HFFc6 (cell line): ENCODE results near the gene C3AR1. TPM values are rescaled to one million over a fixed set of nuclear protein-coding genes. Genes with fewer than 3 reads are reported as not detected.
"Not testable (repeated sequence)": the region's sequence is repeated elsewhere in the genome, so short reads cannot be mapped to it uniquely, and the experiment has no call there.

Experiments
- DNase-seq: peaks from one replicate; pipeline ENCODE4 v3.0.0-alpha.2; 2018
- H3K27ac Mint-ChIP-seq: 2 replicates; pipeline ENCODE4 v1.8.0; 2020; ENCODE audit warnings: mild to moderate bottlenecking, mixed read lengths
- H3K27me3 Mint-ChIP-seq: 2 replicates; pipeline ENCODE4 v1.8.0; 2021; ENCODE audit warnings: mild to moderate bottlenecking, moderate library complexity, mixed read lengths; ENCODE audit not compliant: insufficient read depth
- H3K36me3 Mint-ChIP-seq: 2 replicates; pipeline ENCODE4 v1.8.0; 2021; ENCODE audit warnings: low read depth, mixed read lengths
- H3K4me1 Mint-ChIP-seq: 2 replicates; pipeline ENCODE4 v1.8.0; 2020; ENCODE audit warnings: low read depth, mixed read lengths
- H3K4me3 Mint-ChIP-seq: 2 replicates; pipeline ENCODE4 v1.8.0; 2020; ENCODE audit warnings: mild to moderate bottlenecking, moderate library complexity, mixed read lengths
- H3K9me3 Mint-ChIP-seq: 2 replicates; pipeline ENCODE4 v1.8.0; 2020; ENCODE audit warnings: mild to moderate bottlenecking, mixed read lengths
- CTCF ChIP-seq: fragments of 200-600 bp; sonication (generic); IDR thresholded peaks from 2 replicates; pipeline ENCODE4 v1.5.0; 2021; ENCODE audit warnings: antibody characterized with exemption, mild to moderate bottlenecking
- total RNA-seq, 6 experiments: library from RNA; stranded (reverse); fragmentation: NEBNext Ultra II Directional; extraction: Animal tissue kit (Norgen Biotek cat#: 25700); gene quantifications; 2 replicates in 1 of 6; 3 replicates in 5 of 6; pipeline ENCODE4 v1.2.3, GENCODE V29; 2021

C3AR1 gene
- total RNA-seq, 6 experiments from 2014 or later, result 0.38 to 0.85 (median 0.62) TPM

- no peak for DNase-seq
- Mint-ChIP-seq H3K27ac (no peak overlapping the region), H3K9me3 (no peaks in the 10 kb centered on the region), H3K27me3 (no peaks in the 10 kb centered on the region; the same call in 1 of the 2 replicates), H3K4me3 (no peak overlapping the region), H3K36me3 (no peaks in the 10 kb centered on the region), H3K4me1 (peaks cover 28% of the 10 kb centered on the region)
- TF ChIP-seq CTCF, result no peak
Measured at GRCh38 chr12:8028267-8028666, 37.9 kb downstream of the C3AR1 start.

GRCh38 chr12:8027856-8028255 is 38.3 kb downstream of the C3AR1 start:
- Mint-ChIP-seq H3K36me3 (no peaks in the 10 kb centered on the region), H3K4me3 (peak overlapping the region; percentile 95), H3K27me3 (no peaks in the 10 kb centered on the region; the same call in 1 of the 2 replicates), H3K9me3 (no peaks in the 10 kb centered on the region), H3K4me1 (peaks cover 28% of the 10 kb centered on the region), H3K27ac (peak overlapping the region; percentile 100)
- TF ChIP-seq CTCF, result no peak
- DNase-seq, result no peak

- Mint-ChIP-seq H3K9me3 (no peaks in the 10 kb centered on the region), H3K36me3 (no peaks in the 10 kb centered on the region), H3K4me1 (peaks cover 21% of the 10 kb centered on the region), H3K27ac (peak overlapping the region; percentile 100), H3K27me3 (no peaks in the 10 kb centered on the region; the same call in 1 of the 2 replicates), H3K4me3 (peak overlapping the region; percentile 95)
- DNase-seq, result peak; percentile 99
- no peak for TF ChIP-seq CTCF
Measured at GRCh38 chr12:8026291-8026900, 39.8 kb downstream of the C3AR1 start.

- H3K9me3 Mint-ChIP-seq, result no peaks in the 10 kb centered on the region
- DNase-seq, result no peak
- TF ChIP-seq CTCF, result no peak
- H3K27ac Mint-ChIP-seq, result no peak overlapping the region
- H3K36me3 Mint-ChIP-seq, result no peaks in the 10 kb centered on the region
- H3K4me1 Mint-ChIP-seq, result no peaks in the 10 kb centered on the region
- H3K27me3 Mint-ChIP-seq, result peaks cover 15% of the 10 kb centered on the region
- H3K4me3 Mint-ChIP-seq, result peak overlapping the region; percentile 5; the same call in 1 of the 2 replicates
Measured at GRCh38 chr12:8018666-8019581, 47.2 kb downstream of the C3AR1 start.

GRCh38 chr12:8018213-8018612 is 47.9 kb downstream of the C3AR1 start:
- H3K9me3 Mint-ChIP-seq, H3K4me3 Mint-ChIP-seq: not testable (repeated sequence)

GRCh38 chr12:8014836-8015235 is 51.3 kb downstream of the C3AR1 start:
- no peaks in the 10 kb centered on the region for H3K9me3 Mint-ChIP-seq
- no peak for DNase-seq
- no peak overlapping the region for H3K27ac Mint-ChIP-seq
- H3K36me3 Mint-ChIP-seq, result no peaks in the 10 kb centered on the region
- peaks cover 18% of the 10 kb centered on the region for H3K27me3 Mint-ChIP-seq
- peaks cover 6% of the 10 kb centered on the region; the same call in 1 of the 2 replicates for H3K4me1 Mint-ChIP-seq
- TF ChIP-seq CTCF, result no peak
- no peak overlapping the region for H3K4me3 Mint-ChIP-seq

More at GRCh38 chr12:8018213-8018612, 47.9 kb downstream of the C3AR1 start:
- H3K27ac Mint-ChIP-seq, DNase-seq, H3K36me3 Mint-ChIP-seq, H3K4me1 Mint-ChIP-seq: not testable (repeated sequence)
- H3K27me3 Mint-ChIP-seq, result peaks cover 16% of the 10 kb centered on the region
